ENCODE data around the gene ANK3.

DNA sequence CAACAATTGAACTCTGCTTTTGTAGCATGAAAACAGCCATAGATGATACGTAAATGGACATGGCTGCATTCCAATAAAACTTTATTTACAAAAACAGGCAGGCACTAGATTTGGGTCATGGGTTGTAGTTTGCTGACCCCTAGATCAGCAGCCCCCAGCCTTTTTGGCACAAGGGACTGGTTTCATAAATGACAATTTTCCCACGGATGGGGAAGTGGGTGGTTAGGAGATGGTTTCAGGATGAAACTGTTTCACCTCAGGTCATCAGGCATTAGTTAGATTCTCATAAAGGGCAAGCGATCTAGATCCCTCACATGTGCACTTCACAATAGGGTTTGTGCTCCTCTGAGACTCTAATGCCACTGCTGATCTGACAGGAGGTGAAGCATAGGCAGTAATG, 16.5 kb upstream of the ANK3 start:
- no peak for TF ChIP-seq MAX (CRISPR knock-in tag; IDR thresholded peaks at IDR 0.05)
- no peak for TF ChIP-seq CTCF (IDR thresholded peaks at IDR 0.05)
- no peak for TF ChIP-seq FOXP1 (CRISPR knock-in tag; IDR thresholded peaks at IDR 0.05; ENCODE audit: borderline replicate concordance)
- TF ChIP-seq, protein P1, sequence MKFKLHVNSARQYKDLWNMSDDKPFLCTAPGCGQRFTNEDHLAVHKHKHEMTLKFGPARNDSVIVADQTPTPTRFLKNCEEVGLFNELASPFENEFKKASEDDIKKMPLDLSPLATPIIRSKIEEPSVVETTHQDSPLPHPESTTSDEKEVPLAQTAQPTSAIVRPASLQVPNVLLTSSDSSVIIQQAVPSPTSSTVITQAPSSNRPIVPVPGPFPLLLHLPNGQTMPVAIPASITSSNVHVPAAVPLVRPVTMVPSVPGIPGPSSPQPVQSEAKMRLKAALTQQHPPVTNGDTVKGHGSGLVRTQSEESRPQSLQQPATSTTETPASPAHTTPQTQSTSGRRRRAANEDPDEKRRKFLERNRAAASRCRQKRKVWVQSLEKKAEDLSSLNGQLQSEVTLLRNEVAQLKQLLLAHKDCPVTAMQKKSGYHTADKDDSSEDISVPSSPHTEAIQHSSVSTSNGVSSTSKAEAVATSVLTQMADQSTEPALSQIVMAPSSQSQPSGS (CRISPR knock-in tag; IDR thresholded peaks at IDR 0.05; ENCODE audit: borderline replicate concordance, low read depth): no peak
- TF ChIP-seq ZNF121 (CRISPR knock-in tag; IDR thresholded peaks at IDR 0.05): no peak
- no peak for TF ChIP-seq NR2C2 (CRISPR knock-in tag; IDR thresholded peaks at IDR 0.05)
- no peak for TF ChIP-seq ZNF532 (CRISPR knock-in tag; IDR thresholded peaks at IDR 0.05; ENCODE audit: borderline replicate concordance)
- TF ChIP-seq TEAD4 (CRISPR knock-in tag; IDR thresholded peaks at IDR 0.05): no peak
- TF ChIP-seq HMGXB4 (CRISPR knock-in tag; IDR thresholded peaks at IDR 0.05): no peak
- TF ChIP-seq TCF7 (CRISPR knock-in tag; IDR thresholded peaks at IDR 0.05; ENCODE audit: low read depth): no peak
- TF ChIP-seq SP1 (CRISPR knock-in tag; conservative IDR thresholded peaks at IDR 0.05): no peak

Data from WTC11 (cell line).